Neural cell (in vitro differentiated cells): ENCODE data around the gene CRABP2.

Source experiments
- EP300 ChIP-seq: fragments of 450-650 bp; conservative IDR thresholded peaks from 2 replicates; pipeline ENCODE4 v1.6.1; 2014; ENCODE audit warnings: antibody characterized with exemption, mild to moderate bottlenecking, moderate library complexity; ENCODE audit not compliant: poor library complexity, severe bottlenecking
- POLR2AphosphoS5 ChIP-seq: IDR thresholded peaks from 2 replicates; pipeline ENCODE4 v1.6.1; 2012
- TF ChIP-seq, protein P1 (sequence below): fragments of 450-650 bp; IDR thresholded peaks from 2 replicates; pipeline ENCODE4 v1.5.1; 2014; ENCODE audit warnings: antibody characterized with exemption, mild to moderate bottlenecking, moderate library complexity; ENCODE audit not compliant: poor library complexity, severe bottlenecking

DNA sequence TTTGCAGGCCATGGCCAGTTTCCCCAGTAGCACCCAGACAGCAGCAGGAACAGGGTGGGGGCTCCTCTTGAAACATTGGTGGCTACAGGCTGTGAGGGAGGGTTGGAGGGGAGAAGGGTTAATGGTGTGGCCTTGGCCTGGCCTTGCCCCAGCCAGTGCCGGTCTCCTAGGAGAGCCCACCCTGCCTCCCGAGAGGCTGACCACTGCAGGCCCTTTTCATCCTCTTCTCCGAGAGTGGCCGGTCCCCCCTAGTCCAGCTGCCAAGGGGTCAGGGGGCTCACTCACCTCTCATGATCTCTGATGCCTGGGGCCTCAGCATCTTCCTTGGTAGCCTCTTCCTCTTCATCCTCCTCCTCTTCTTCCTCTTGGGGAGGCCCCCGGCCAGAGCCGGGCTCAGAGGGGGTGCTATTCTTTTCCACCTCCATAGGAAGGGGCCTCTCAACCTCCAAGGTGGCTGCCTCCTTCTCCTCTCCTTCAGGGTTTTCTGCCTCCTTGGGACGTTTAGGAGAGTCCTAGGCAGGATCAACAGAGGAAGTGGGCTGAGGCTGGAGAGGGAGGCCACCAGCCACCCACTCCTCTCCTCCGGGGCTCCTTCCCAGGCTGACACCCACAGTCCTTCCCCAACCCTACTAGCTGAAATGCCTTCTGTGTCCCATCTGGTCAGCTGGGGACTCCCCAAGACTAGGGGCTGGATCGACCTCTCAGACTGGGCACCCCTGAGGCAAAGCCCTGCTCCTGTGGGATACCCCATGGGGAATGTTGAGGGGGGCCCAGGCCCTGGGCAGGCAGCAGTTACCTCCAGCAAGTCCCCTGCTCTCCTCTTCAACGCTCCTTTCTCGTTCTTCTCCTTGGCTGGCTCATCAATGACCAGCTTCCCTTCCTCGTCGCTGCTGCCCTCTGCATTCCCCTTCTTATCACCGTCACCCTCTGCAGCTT lies 38.3 kb upstream of the CRABP2 start:
- TF ChIP-seq POLR2AphosphoS5 (no peak), EP300 (no peak)
- TF ChIP-seq, protein P1, sequence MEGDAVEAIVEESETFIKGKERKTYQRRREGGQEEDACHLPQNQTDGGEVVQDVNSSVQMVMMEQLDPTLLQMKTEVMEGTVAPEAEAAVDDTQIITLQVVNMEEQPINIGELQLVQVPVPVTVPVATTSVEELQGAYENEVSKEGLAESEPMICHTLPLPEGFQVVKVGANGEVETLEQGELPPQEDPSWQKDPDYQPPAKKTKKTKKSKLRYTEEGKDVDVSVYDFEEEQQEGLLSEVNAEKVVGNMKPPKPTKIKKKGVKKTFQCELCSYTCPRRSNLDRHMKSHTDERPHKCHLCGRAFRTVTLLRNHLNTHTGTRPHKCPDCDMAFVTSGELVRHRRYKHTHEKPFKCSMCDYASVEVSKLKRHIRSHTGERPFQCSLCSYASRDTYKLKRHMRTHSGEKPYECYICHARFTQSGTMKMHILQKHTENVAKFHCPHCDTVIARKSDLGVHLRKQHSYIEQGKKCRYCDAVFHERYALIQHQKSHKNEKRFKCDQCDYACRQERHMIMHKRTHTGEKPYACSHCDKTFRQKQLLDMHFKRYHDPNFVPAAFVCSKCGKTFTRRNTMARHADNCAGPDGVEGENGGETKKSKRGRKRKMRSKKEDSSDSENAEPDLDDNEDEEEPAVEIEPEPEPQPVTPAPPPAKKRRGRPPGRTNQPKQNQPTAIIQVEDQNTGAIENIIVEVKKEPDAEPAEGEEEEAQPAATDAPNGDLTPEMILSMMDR: no peak
